GM12878 (cell line): ENCODE data around the gene CLSTN2. TPM values are rescaled to one million over a fixed set of nuclear protein-coding genes. Genes with fewer than 3 reads are reported as not detected.

ENCODE experiments used
- ATAC-seq: fragments of 200-7000 bp; cut with Tn5 transposase; 3 replicates; pipeline ENCODE4 v1.9.1; 2020; ENCODE audit warnings: mild to moderate bottlenecking, moderate library complexity
- BruUV-seq: library from RNA; stranded (reverse); fragments of 400-500 nt; replicated peaks from 2 replicates; lab custom pipeline; 2021; lab: Mats Ljungman, UMichigan
- CTCF ChIA-PET: fragments of 300-600 bp; sonication (Branson Sonifier 250); formaldehyde crosslinking; extraction: SDS; loops from one replicate; lab custom pipeline; 2021; ENCODE audit warnings: inconsistent platforms; lab: Yijun Ruan, JAX
- POLR2A ChIA-PET: fragments of 350-600 bp; formaldehyde crosslinking; extraction: SDS; loops from one replicate; lab custom pipeline; 2021; ENCODE audit warnings: inconsistent platforms; lab: Charles Lee
- RAD21 ChIA-PET: fragments of 300-600 bp; sonication (Branson Sonifier 250); formaldehyde crosslinking; loops from one replicate; lab custom pipeline; 2023; ENCODE audit warnings: antibody characterized with exemption; ENCODE audit not compliant: unreplicated experiment; lab: Charles Lee
- SMC1A ChIA-PET: fragments of 300-600 bp; sonication (Branson Sonifier 250); formaldehyde crosslinking; loops from one replicate; lab custom pipeline; 2023; ENCODE audit not compliant: unreplicated experiment, uncharacterized antibody; lab: Charles Lee
- DNase-seq: peaks from one replicate; pipeline ENCODE4 v3.0.0-alpha.2; 2011; ENCODE audit warnings: low read depth, low spot score
- FAIRE-seq: peaks from 3 replicates; lab custom pipeline; 2011; peaks lifted over from hg19 to GRCh38; lab: Jason Lieb, UNC
- H2AFZ ChIP-seq: 2 replicates; pipeline ENCODE4 v1.6.0; 2011; ENCODE audit warnings: low read depth, low read length, control low read depth; ENCODE audit not compliant: control insufficient read depth
- H3K27ac ChIP-seq: 2 replicates; pipeline ENCODE4 v1.5.1; 2011; ENCODE audit warnings: control low read depth; ENCODE audit not compliant: control insufficient read depth, insufficient read depth
- H3K27me3 ChIP-seq, 2 experiments: replicated peaks in 1 of 2; 2 replicates each; pipeline versions ENCODE4 v1.6.0 to v1.6.1; 2011; ENCODE audit warnings: low read length in 1 of 2; ENCODE audit not compliant: control insufficient read depth in 2 of 2, insufficient read depth in 2 of 2
- H3K36me3 ChIP-seq, 2 experiments: 2 replicates each; pipeline ENCODE4 v1.5.1; 2011; ENCODE audit warnings: low read length in 1 of 2; ENCODE audit not compliant: control insufficient read depth in 2 of 2, insufficient read depth in 2 of 2
- H3K4me1 ChIP-seq: 2 replicates; pipeline ENCODE4 v1.6.1; 2011; ENCODE audit warnings: mild to moderate bottlenecking, low read length, moderate library complexity, mixed read lengths; ENCODE audit not compliant: control insufficient read depth, insufficient read depth
- H3K4me2 ChIP-seq: 2 replicates; pipeline ENCODE4 v1.6.0; 2011; ENCODE audit warnings: control low read depth; ENCODE audit not compliant: control insufficient read depth, insufficient read depth
- H3K4me3 ChIP-seq: fragments of 200-600 bp; sonication (generic); 2 replicates; pipeline ENCODE4 v1.5.1; 2016
- H3K79me2 ChIP-seq: 2 replicates; pipeline ENCODE4 v1.6.0; 2011; ENCODE audit warnings: low read length; ENCODE audit not compliant: control insufficient read depth, insufficient read depth
- H3K9ac ChIP-seq: 2 replicates; pipeline ENCODE4 v1.8.0; 2011; ENCODE audit warnings: low read length, control low read depth, mixed read lengths; ENCODE audit not compliant: control insufficient read depth, insufficient read depth
- H3K9me3 ChIP-seq: replicated peaks from 3 replicates; pipeline ENCODE4 v1.5.1; 2011; ENCODE audit warnings: mild to moderate bottlenecking, low read length; ENCODE audit not compliant: control insufficient read depth, insufficient read depth
- H4K20me1 ChIP-seq: 2 replicates; pipeline ENCODE4 v1.6.0; 2011; ENCODE audit not compliant: control insufficient read depth, insufficient read depth
- ATF7 ChIP-seq: fragments of 450-650 bp; IDR thresholded peaks from 2 replicates; pipeline ENCODE4 v1.6.1; 2016; ENCODE audit warnings: low read depth, mild to moderate bottlenecking
- BHLHE40 ChIP-seq, 2 experiments: fragments of 450-650 bp in 1 of 2; IDR thresholded peaks; 2 replicates each; pipeline ENCODE4 v1.6.1; 2011 to 2017; ENCODE audit warnings: low read depth in 2 of 2, borderline replicate concordance in 1 of 2, improper control_type of control experiment in 1 of 2, low read length in 1 of 2, mild to moderate bottlenecking in 1 of 2
- E2F8 ChIP-seq: fragments of 450-650 bp; IDR thresholded peaks from 2 replicates; pipeline ENCODE4 v1.6.1; 2018; ENCODE audit warnings: mild to moderate bottlenecking, low read depth, moderate library complexity; ENCODE audit not compliant: partially characterized antibody
- GATAD2B ChIP-seq: fragments of 450-650 bp; conservative IDR thresholded peaks from 2 replicates; pipeline ENCODE4 v1.6.1; 2017; ENCODE audit warnings: low read depth, mild to moderate bottlenecking, moderate library complexity
- IRF3 ChIP-seq: fragments of 450-650 bp; IDR thresholded peaks from 2 replicates; pipeline ENCODE4 v1.6.1; 2014; ENCODE audit warnings: mild to moderate bottlenecking
- JUNB ChIP-seq: IDR thresholded peaks from 2 replicates; pipeline ENCODE4 v1.6.1; 2016; ENCODE audit warnings: antibody characterized with exemption, mild to moderate bottlenecking
- MYC ChIP-seq: IDR thresholded peaks from 2 replicates; pipeline ENCODE4 v1.6.1; 2011; ENCODE audit warnings: mild to moderate bottlenecking, low read length, moderate library complexity, inconsistent platforms; ENCODE audit not compliant: insufficient read depth, insufficient replicate concordance, insufficient read length, severe bottlenecking
- NRF1 ChIP-seq: conservative IDR thresholded peaks from 2 replicates; pipeline ENCODE4 v1.6.1; 2011; ENCODE audit warnings: mild to moderate bottlenecking, low read depth, low read length, improper control_type of control experiment
- POU2F2 ChIP-seq: IDR thresholded peaks from 3 replicates; pipeline ENCODE4 v1.6.1; 2011; ENCODE audit warnings: low read depth, mild to moderate bottlenecking, low read length, borderline replicate concordance
- RBBP5 ChIP-seq: fragments of 200-600 bp; sonication (generic); conservative IDR thresholded peaks from 2 replicates; pipeline ENCODE4 v1.6.1; 2016
- RELB ChIP-seq: fragments of 450-650 bp; IDR thresholded peaks from 2 replicates; pipeline ENCODE4 v1.6.1; 2017; ENCODE audit warnings: low read depth, mild to moderate bottlenecking, moderate library complexity
- USF2 ChIP-seq: IDR thresholded peaks from 2 replicates; pipeline ENCODE4 v1.6.1; 2011; ENCODE audit warnings: low read depth, low read length, improper control_type of control experiment, borderline replicate concordance
- WGBS: methylation state at CpG from one replicate; pipeline ENCODE4 v1.1.6; 2016; ENCODE audit warnings: low lambda C conversion rate; ENCODE audit not compliant: insufficient replicate concordance, insufficient coverage; ENCODE audit errors: missing lambda C conversion rate; 5-methylcytosine and 5-hydroxymethylcytosine counted together
- in situ Hi-C: fragments of 300-500 bp; cut with MboI; formaldehyde crosslinking; loops from 9 replicates; pipeline ENCODE4 v1.14.3; 2018; ENCODE audit warnings: mixed read lengths
- intact Hi-C: fragments of 100-400 bp; cut with micrococcal nuclease; formaldehyde crosslinking; loops from one replicate; pipeline ENCODE4 v1.14.2; 2022; ENCODE audit not compliant: unreplicated experiment
- polyA plus RNA-seq, 11 experiments: library from polyadenylated mRNA; depleted of rRNA in 4 of 11; unstranded in 6 of 11; stranded (reverse) in 5 of 11; fragments of >200 nt; fragmentation: Nextera tagmentation in 4 of 11; fragmentation: Illumina TruSeq in 1 of 11; extraction: Ambion mirVana in 4 of 11; extraction: Trizol in 1 of 11; gene quantifications; 1 replicate in 1 of 11; 2 replicates in 10 of 11; pipeline versions ENCODE4 v1.2.1 to v1.2.3, GENCODE V29; 2011 to 2016; ENCODE audit warnings: inconsistent platforms in 2 of 11, missing spikeins in 2 of 11, low read depth in 1 of 11
- total RNA-seq, 4 experiments: library from RNA; depleted of rRNA in 3 of 4; stranded (reverse); fragments of >200 nt in 3 of 4; fragmentation: Illumina TruSeq in 1 of 4; extraction: Trizol in 1 of 4; gene quantifications; 2 replicates each; pipeline versions ENCODE4 v1.2.1 to v1.2.3, GENCODE V29; 2013 to 2021

Gene CLSTN2
- total and polyA plus RNA-seq, 10 of the 15 experiments (the other 5 are each of a cell fraction or from before 2014, with no cell fraction given), result under 0.01 to 0.10 (median under 0.01) TPM; not detected in 5

- TF ChIP-seq IRF3, result no peak
- TF ChIP-seq ATF7, result no peak
- TF ChIP-seq BHLHE40 (IDR thresholded peaks at IDR 0.05; ENCODE audit: borderline replicate concordance in 1 of 2, low read depth in 2 of 2, low read length in 1 of 2), result no peak
- TF ChIP-seq POU2F2, result no peak
- TF ChIP-seq JUNB, result no peak
- no peak for TF ChIP-seq GATAD2B
- no peak for TF ChIP-seq RELB
- no peak for TF ChIP-seq MYC
- TF ChIP-seq RBBP5, result no peak
- TF ChIP-seq USF2, result no peak
- TF ChIP-seq E2F8, result no peak
- TF ChIP-seq NRF1, result no peak
- H3K36me3 ChIP-seq, result no peaks in the 10 kb centered on the region
- CTCF ChIA-PET, result interaction anchor here (0.6 kb wide), 1 partner anchor 68 kb away, joined by 3 read pairs; no protein-coding TSS in a partner anchor
- DNase-seq, result no peak
- no peak for ATAC-seq
- no peak overlapping the region for H3K4me2 ChIP-seq
- POLR2A ChIA-PET, result no interaction called here
- RAD21 ChIA-PET, result no interaction called here
- no peak overlapping the region for H3K27ac ChIP-seq
- BruUV-seq, result no TSS peak
- in situ Hi-C loops, result no loop called here
- 0% methylated on average over 2 of the region's 2 CpGs for WGBS
- H3K9ac ChIP-seq, result no peak overlapping the region
- peaks cover 0 to 2% of the 10 kb centered on the region in 2 experiments; a peak in 2 of 4 replicates for H3K27me3 ChIP-seq
- H3K9me3 ChIP-seq, result no peaks in the 10 kb centered on the region
- H2AFZ ChIP-seq, result no peak overlapping the region
- no peaks in the 10 kb centered on the region for H4K20me1 ChIP-seq
- no peak overlapping the region for H3K4me3 ChIP-seq
- intact Hi-C loops, result no loop called here
- no peak for FAIRE-seq
- no peaks in the 10 kb centered on the region for H3K4me1 ChIP-seq
- SMC1A ChIA-PET, result no interaction called here
- no peaks in the 10 kb centered on the region for H3K79me2 ChIP-seq
These were observed 407.7 kb downstream of the CLSTN2 start for GRCh38 chr3:140342668-140343067.
